ENCODE data around the gene ATP6V1G3. TPM values are rescaled to one million over a fixed set of nuclear protein-coding genes. Genes with fewer than 3 reads are reported as not detected.
"Not testable (repeated sequence)": the region's sequence is repeated elsewhere in the genome, so short reads cannot be mapped to it uniquely, and the experiment has no call there.

Gene ATP6V1G3
- total RNA-seq, 3 donors from 2014 or later (not counting 1 experiment from before 2014, with no cell fraction given), result not detected

- intact Hi-C loops (cut with micrococcal nuclease), result no loop called here
- H3K4me3 Mint-ChIP-seq, result no peak overlapping the region
Measured at GRCh38 chr1:198480876-198481275, 59.6 kb downstream of the ATP6V1G3 start.

GRCh38 chr1:198477354-198477753, 63.1 kb downstream of the ATP6V1G3 start:
- ATAC-seq; H3K4me3 Mint-ChIP-seq; H3K27me3 ChIP-seq (ENCODE audit: control insufficient read depth, insufficient read depth, low read length); H3K4me1 ChIP-seq (ENCODE audit: control insufficient read depth, insufficient read depth, low read length); DNase-seq; H3K36me3 ChIP-seq (ENCODE audit: control insufficient read depth, insufficient read depth, low read length); H3K9me3 ChIP-seq (ENCODE audit: control insufficient read depth, insufficient read depth, low read length); H3K27me3 Mint-ChIP-seq (ENCODE audit: low read depth in 2 of 2); H3K27ac ChIP-seq (ENCODE audit: low read length); H3K27ac Mint-ChIP-seq; H3K9me3 Mint-ChIP-seq; intact Hi-C loops (cut with micrococcal nuclease); H3K4me1 Mint-ChIP-seq; H3K4me3 ChIP-seq (ENCODE audit: low read length): not testable (repeated sequence)
- H3K36me3 Mint-ChIP-seq, result peaks cover 35% of the 10 kb centered on the region

More at GRCh38 chr1:198480876-198481275, 59.6 kb downstream of the ATP6V1G3 start:
- no peak for TF ChIP-seq CTCF (IDR thresholded peaks at IDR 0.05)
- Histone ChIP-seq H3K9me3 (ENCODE audit: control insufficient read depth, insufficient read depth, low read length) (no peaks in the 10 kb centered on the region), H3K27ac (ENCODE audit: low read length) (no peak overlapping the region), H3K36me3 (ENCODE audit: control insufficient read depth, insufficient read depth, low read length) (no peaks in the 10 kb centered on the region), H3K4me3 (ENCODE audit: low read length) (no peak overlapping the region), H3K4me1 (ENCODE audit: control insufficient read depth, insufficient read depth, low read length) (no peaks in the 10 kb centered on the region), H3K27me3 (ENCODE audit: control insufficient read depth, insufficient read depth, low read length) (no peaks in the 10 kb centered on the region)
- Mint-ChIP-seq H3K9me3 (no peaks in the 10 kb centered on the region), H3K27me3 (ENCODE audit: low read depth in 2 of 2) (no peaks in the 10 kb centered on the region), H3K27ac (no peak overlapping the region), H3K4me1 (peaks cover 0 to 5% of the 10 kb centered on the region in 2 donors), H3K36me3 (peaks cover 30% of the 10 kb centered on the region)
- WGBS (ENCODE audit: insufficient coverage), result 61% methylated on average over 2 of the region's 2 CpGs
- no peak for ATAC-seq
- no peak for DNase-seq

Other genes with a start within 250 kb of the ATP6V1G3 start
- 1,000 to 10,000 TPM; 1,142 to 1,334 (median 1,200) TPM for gene PTPRC, start 98.4 kb upstream of the ATP6V1G3 start, total RNA-seq

All from natural killer cell (primary cell).